OCI-LY7 (cell line): ENCODE results near the gene LPXN.

Source experiments
- CTCF ChIP-seq: fragments of 200-600 bp; sonication (generic); conservative IDR thresholded peaks from 2 replicates; pipeline ENCODE4 v1.5.1; 2014; ENCODE audit warnings: mild to moderate bottlenecking, antibody characterized with exemption, low read length, moderate library complexity, mixed read lengths
- EZH2phosphoT487 ChIP-seq: fragments of 200-600 bp; sonication (generic); IDR thresholded peaks from 2 replicates; pipeline ENCODE4 v1.6.1; 2018; ENCODE audit warnings: low read depth, borderline replicate concordance, mild to moderate bottlenecking, mixed run types, antibody characterized with exemption, low read length, moderate library complexity, mixed read lengths

DNA sequence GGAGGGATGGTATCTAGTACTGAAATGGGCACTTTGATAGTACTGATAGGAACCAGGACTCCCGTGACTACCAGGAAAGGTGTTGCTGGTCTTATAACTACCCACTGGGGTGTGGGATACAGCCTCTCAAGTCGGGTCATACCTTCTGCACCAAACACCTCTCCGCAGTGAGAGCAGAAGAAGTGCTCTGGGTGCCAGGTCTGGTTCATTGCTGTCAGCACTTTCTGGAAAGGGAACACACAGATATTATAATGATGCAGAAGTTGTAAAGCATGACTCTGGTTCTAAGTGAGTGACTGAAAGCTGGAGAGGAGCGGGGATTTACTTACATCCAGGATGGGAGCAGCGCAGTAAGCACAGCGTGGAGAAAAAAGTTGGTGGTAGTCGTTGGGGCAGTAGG, 26.0 kb downstream of the LPXN start:
- TF ChIP-seq CTCF, result no peak
- TF ChIP-seq EZH2phosphoT487, result no peak
